Activated CD4-positive, CD25-positive, alpha-beta regulatory T cell treated with anti-CD3 and anti-CD28 coated beads, Interleukin-2, amount 50 U/mL, for 24 hours (primary cell): Measurements from ENCODE around the gene LPP.

ENCODE experiments used
- ATAC-seq, 2 donors: fragments of 150-1000 bp; cut with Tn5 transposase; one replicate each; pipeline ENCODE4 v1.10.0; 2021; ENCODE audit warnings: mild to moderate bottlenecking in 1 of 2, moderate library complexity in 1 of 2

The LPP gene

GRCh38 chr3:188446766-188447165 lies 292.8 kb downstream of the LPP start:
- ATAC-seq = no peak

GRCh38 chr3:188448813-188449212 lies 294.9 kb downstream of the LPP start:
- ATAC-seq = no peak

- ATAC-seq = no peak
Measured at GRCh38 chr3:188449421-188449820, 295.5 kb downstream of the LPP start.

- ATAC-seq = no peak
Measured at GRCh38 chr3:188452158-188452772, 298.3 kb downstream of the LPP start.

GRCh38 chr3:188453431-188454384 lies 299.8 kb downstream of the LPP start:
- ATAC-seq = no peak

- ATAC-seq = no peak
Measured at GRCh38 chr3:188455748-188456147, 301.8 kb downstream of the LPP start.

- no peak for ATAC-seq
Measured at GRCh38 chr3:188458756-188459155, 304.8 kb downstream of the LPP start.

GRCh38 chr3:188465311-188465710 lies 311.4 kb downstream of the LPP start:
- ATAC-seq = no peak

GRCh38 chr3:188468196-188468595 lies 314.2 kb downstream of the LPP start:
- ATAC-seq = no peak

GRCh38 chr3:188468662-188469061 lies 314.7 kb downstream of the LPP start:
- no peak for ATAC-seq

GRCh38 chr3:188469228-188469885 lies 315.4 kb downstream of the LPP start:
- no peak for ATAC-seq

GRCh38 chr3:188470508-188471130 lies 316.7 kb downstream of the LPP start:
- ATAC-seq = no peak

GRCh38 chr3:188471723-188472122 lies 317.8 kb downstream of the LPP start:
- no peak for ATAC-seq

GRCh38 chr3:188472336-188472735 lies 318.4 kb downstream of the LPP start:
- ATAC-seq = no peak

GRCh38 chr3:188473045-188473444 lies 319.1 kb downstream of the LPP start:
- no peak for ATAC-seq

- no peak for ATAC-seq
Measured at GRCh38 chr3:188473591-188474288, 319.8 kb downstream of the LPP start.

GRCh38 chr3:188476935-188477334 lies 323.0 kb downstream of the LPP start:
- ATAC-seq = no peak

- no peak for ATAC-seq
Measured at GRCh38 chr3:188480011-188480410, 326.1 kb downstream of the LPP start.

- no peak for ATAC-seq
Measured at GRCh38 chr3:188482929-188483328, 329.0 kb downstream of the LPP start.

GRCh38 chr3:188486126-188486525 lies 332.2 kb downstream of the LPP start:
- no peak for ATAC-seq

GRCh38 chr3:188486952-188487351 lies 333.0 kb downstream of the LPP start:
- ATAC-seq = no peak

- no peak for ATAC-seq
Measured at GRCh38 chr3:188487652-188488051, 333.7 kb downstream of the LPP start.

- ATAC-seq = no peak
Measured at GRCh38 chr3:188488801-188489200, 334.8 kb downstream of the LPP start.
